HG03196 (cell line): ENCODE results near the gene ERO1A.
"Not testable (repeated sequence)": the region's sequence is repeated elsewhere in the genome, so short reads cannot be mapped to it uniquely, and the experiment has no call there.

Source experiments
- ATAC-seq: cut with Tn5 transposase; IDR thresholded peaks from one replicate; pipeline ENCODE4 v1.9.1; 2021; ENCODE audit not compliant: unreplicated experiment

The ERO1A gene

GRCh38 chr14:52695481-52696091 lies at the start of gene ERO1A:
Gene ERO1A, minus strand, starts transcription at chr14:52695558. Its CDS starts 77 bp downstream, at chr14:52695481.
- ATAC-seq: peak; percentile 71

- ATAC-seq: no peak
Observed at GRCh38 chr14:52741865-52742264, 46.5 kb upstream of the ERO1A start.

- no peak for ATAC-seq
Observed at GRCh38 chr14:52740751-52741150, 45.4 kb upstream of the ERO1A start.

- no peak for ATAC-seq
Observed at GRCh38 chr14:52738409-52738808, 43.1 kb upstream of the ERO1A start.

- no peak for ATAC-seq
Observed at GRCh38 chr14:52735921-52736489, 40.6 kb upstream of the ERO1A start.

GRCh38 chr14:52733824-52734223 lies 38.5 kb upstream of the ERO1A start:
- ATAC-seq: no peak

- no peak for ATAC-seq
Observed at GRCh38 chr14:52730709-52731111, 35.4 kb upstream of the ERO1A start.

- peak; percentile 93 for ATAC-seq
Observed at GRCh38 chr14:52729925-52730708, 34.8 kb upstream of the ERO1A start, which contains the start of gene STYX. Gene STYX, plus strand, starts transcription at chr14:52730166. Its CDS starts 309 bp downstream, at chr14:52730475.

- ATAC-seq: no peak
Observed at GRCh38 chr14:52729585-52729924, 34.2 kb upstream of the ERO1A start.

- not testable (repeated sequence) for ATAC-seq
Observed at GRCh38 chr14:52729035-52729434, 33.7 kb upstream of the ERO1A start.

GRCh38 chr14:52727509-52727908 lies 32.2 kb upstream of the ERO1A start:
- ATAC-seq: not testable (repeated sequence)

- ATAC-seq: no peak
Observed at GRCh38 chr14:52724360-52724644, 28.9 kb upstream of the ERO1A start.

GRCh38 chr14:52723514-52724359 lies 28.4 kb upstream of the ERO1A start:
- ATAC-seq: no peak

- no peak for ATAC-seq
Observed at GRCh38 chr14:52716155-52716554, 20.8 kb upstream of the ERO1A start.

GRCh38 chr14:52711666-52712065 lies 16.3 kb upstream of the ERO1A start:
- ATAC-seq: no peak

- ATAC-seq: peak; percentile 92
Observed at GRCh38 chr14:52706724-52707706, 11.7 kb upstream of the ERO1A start, which contains the start of gene PSMC6. Gene PSMC6, plus strand, starts transcription at chr14:52707200. Its CDS starts 20 bp downstream, at chr14:52707220.

- no peak for ATAC-seq
Observed at GRCh38 chr14:52706286-52706685, 10.9 kb upstream of the ERO1A start.

GRCh38 chr14:52703664-52704063 lies 8.3 kb upstream of the ERO1A start:
- ATAC-seq: no peak

GRCh38 chr14:52703225-52703624 lies 7.9 kb upstream of the ERO1A start:
- no peak for ATAC-seq

GRCh38 chr14:52701223-52701622 lies 5.9 kb upstream of the ERO1A start:
- ATAC-seq: no peak
